Myometrial cell (primary cell): ENCODE data around the gene ODF4. TPM values are rescaled to one million over a fixed set of nuclear protein-coding genes. Genes with fewer than 3 reads are reported as not detected.

Source experiments
- total RNA-seq: library from RNA; depleted of rRNA; stranded (reverse); fragments of >200 nt; gene quantifications from 2 replicates; pipeline ENCODE4 v1.2.3, GENCODE V29; 2015

The ODF4 gene
- not detected in 2 replicates for total RNA-seq

GRCh38 chr17:8339540-8339939, at the start of gene ODF4:
Gene ODF4 (plus strand): TSS chr17:8339840. CDS start chr17:8340052, 212 bp downstream.

GRCh38 chr17:8376271-8377067, 36.8 kb downstream of the ODF4 start, which contains the start of gene KRABD2:
Gene KRABD2 (minus strand): TSS chr17:8376704.

GRCh38 chr17:8383143-8383822, 43.6 kb downstream of the ODF4 start, which contains the start of gene RPL26:
Gene RPL26 (minus strand): TSS chr17:8383193. CDS start chr17:8382310, 883 bp downstream.

Other genes starting within 250 kb of the ODF4 start
- gene ALOXE3, start 221.3 kb upstream of the ODF4 start, total RNA-seq = 0.29 TPM in 1 of 2 replicates, not detected in the other
- 2.0 TPM in 1 of 2 replicates, not detected in the other for gene HES7, start 215.7 kb upstream of the ODF4 start, total RNA-seq
- gene PER1, start 187.4 kb upstream of the ODF4 start, total RNA-seq = 30.0 and 52.5 TPM in 2 replicates
- gene VAMP2, start 176.9 kb upstream of the ODF4 start, total RNA-seq = 4.0 and 6.2 TPM in 2 replicates
- 45.3 and 62.9 TPM in 2 replicates for gene TMEM107, start 163.5 kb upstream of the ODF4 start, total RNA-seq
- gene BORCS6, start 149.7 kb upstream of the ODF4 start, total RNA-seq = 12.1 and 16.7 TPM in 2 replicates
- 48.0 and 50.5 TPM in 2 replicates for gene AURKB, start 129.3 kb upstream of the ODF4 start, total RNA-seq
- gene CTC1, start 91.8 kb upstream of the ODF4 start, total RNA-seq = 2.3 and 4.0 TPM in 2 replicates
- gene PFAS, start 90.6 kb upstream of the ODF4 start, total RNA-seq = 45.9 and 77.3 TPM in 2 replicates
- 26.8 and 42.9 TPM in 2 replicates for gene RANGRF, start 51.2 kb upstream of the ODF4 start, total RNA-seq
- gene SLC25A35, start 44.4 kb upstream of the ODF4 start, total RNA-seq = 3.0 and 13.5 TPM in 2 replicates
- gene ARHGEF15, start 29.6 kb upstream of the ODF4 start, total RNA-seq = not detected in 2 replicates
- 2,942 and 3,085 TPM in 2 replicates for gene RPL26, start 43.4 kb downstream of the ODF4 start, total RNA-seq
- gene RNF222, start 58.0 kb downstream of the ODF4 start, total RNA-seq = not detected in 2 replicates
- gene NDEL1, start 96.0 kb downstream of the ODF4 start, total RNA-seq = 58.8 and 61.7 TPM in 2 replicates